Ascending aorta (tissue), 2 donors: Measurements from ENCODE around the gene SMARCA4. TPM values are rescaled to one million over a fixed set of nuclear protein-coding genes. Genes with fewer than 3 reads are reported as not detected.

ENCODE experiments used
- DNase-seq, 2 donors: peaks; one replicate each; pipeline ENCODE4 v3.0.0-alpha.2; 2019; ENCODE audit warnings: low spot score in 2 of 2
- H3K27ac ChIP-seq, 2 donors: fragments of 200-600 bp; sonication (generic); one replicate each; pipeline ENCODE4 v1.5.1; 2016 to 2017; ENCODE audit warnings: mild to moderate bottlenecking in 1 of 2
- H3K27me3 ChIP-seq: fragments of 200-600 bp; sonication (generic); one replicate; pipeline ENCODE4 v1.5.1; 2017
- H3K36me3 ChIP-seq, 2 donors: fragments of 200-600 bp; sonication (generic); one replicate each; pipeline ENCODE4 v1.5.1; 2016
- H3K4me1 ChIP-seq, 2 donors: fragments of 200-600 bp; sonication (generic); one replicate each; pipeline ENCODE4 v1.5.1; 2016 to 2017; ENCODE audit warnings: mild to moderate bottlenecking in 1 of 2
- H3K4me3 ChIP-seq, 2 donors: fragments of 200-600 bp; sonication (generic); one replicate each; pipeline ENCODE4 v1.5.1; 2016 to 2017; ENCODE audit warnings: mild to moderate bottlenecking in 1 of 2
- H3K9me3 ChIP-seq, 2 donors: fragments of 200-600 bp; sonication (generic); one replicate each; pipeline ENCODE4 v1.5.1; 2016
- intact Hi-C: fragments of 100-400 bp; cut with DNase I; formaldehyde crosslinking; loops from one replicate; pipeline ENCODE4 v1.15.1; 2023
- total RNA-seq: library from RNA; depleted of rRNA; stranded (reverse); fragments of >200 nt; gene quantifications from one replicate; pipeline ENCODE4 v1.1.0, GENCODE V29; 2016
- TF ChIP-seq, protein P1 (sequence below), 3 experiments: fragments of 200-600 bp in 2 of 3; fragments of 450-650 bp in 1 of 3; sonication (generic) in 2 of 3; IDR thresholded peaks; one replicate each; pipeline ENCODE4 v1.5.1; 2016 to 2019; ENCODE audit warnings: antibody characterized with exemption in 3 of 3, mild to moderate bottlenecking in 1 of 3, moderate library complexity in 1 of 3

SMARCA4 gene
- total RNA-seq, 1 donor from 2014 or later = 89.5 TPM

DNA sequence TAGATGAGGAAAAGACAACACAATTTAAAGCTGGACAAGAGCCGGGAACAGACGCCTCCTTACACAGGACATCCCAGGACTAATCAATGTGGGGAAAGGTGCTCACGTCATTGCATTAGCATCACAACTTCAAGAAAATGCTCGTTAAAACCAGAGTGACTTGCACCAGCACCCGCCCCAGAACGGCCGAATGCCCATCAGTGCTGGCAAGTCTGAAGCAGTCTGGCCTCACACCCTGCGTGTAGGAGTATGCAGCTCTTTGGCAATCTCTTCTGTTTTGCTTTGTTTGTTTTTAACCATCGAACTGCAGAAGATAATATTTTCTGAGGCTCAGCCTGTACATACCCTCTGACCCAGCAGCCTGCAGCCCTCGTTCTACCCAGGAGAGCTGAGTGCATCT is 83.6 kb downstream of the SMARCA4 start:
- no peaks in the 10 kb centered on the region for H3K9me3 ChIP-seq
- DNase-seq = no peak
- peaks cover 45 to 56% of the 10 kb centered on the region in 2 donors for H3K36me3 ChIP-seq
- TF ChIP-seq, protein P1, sequence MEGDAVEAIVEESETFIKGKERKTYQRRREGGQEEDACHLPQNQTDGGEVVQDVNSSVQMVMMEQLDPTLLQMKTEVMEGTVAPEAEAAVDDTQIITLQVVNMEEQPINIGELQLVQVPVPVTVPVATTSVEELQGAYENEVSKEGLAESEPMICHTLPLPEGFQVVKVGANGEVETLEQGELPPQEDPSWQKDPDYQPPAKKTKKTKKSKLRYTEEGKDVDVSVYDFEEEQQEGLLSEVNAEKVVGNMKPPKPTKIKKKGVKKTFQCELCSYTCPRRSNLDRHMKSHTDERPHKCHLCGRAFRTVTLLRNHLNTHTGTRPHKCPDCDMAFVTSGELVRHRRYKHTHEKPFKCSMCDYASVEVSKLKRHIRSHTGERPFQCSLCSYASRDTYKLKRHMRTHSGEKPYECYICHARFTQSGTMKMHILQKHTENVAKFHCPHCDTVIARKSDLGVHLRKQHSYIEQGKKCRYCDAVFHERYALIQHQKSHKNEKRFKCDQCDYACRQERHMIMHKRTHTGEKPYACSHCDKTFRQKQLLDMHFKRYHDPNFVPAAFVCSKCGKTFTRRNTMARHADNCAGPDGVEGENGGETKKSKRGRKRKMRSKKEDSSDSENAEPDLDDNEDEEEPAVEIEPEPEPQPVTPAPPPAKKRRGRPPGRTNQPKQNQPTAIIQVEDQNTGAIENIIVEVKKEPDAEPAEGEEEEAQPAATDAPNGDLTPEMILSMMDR (IDR thresholded peaks at IDR 0.05) = no peak
- no peaks in the 10 kb centered on the region for H3K4me1 ChIP-seq
- H3K27ac ChIP-seq = no peak overlapping the region
- no peaks in the 10 kb centered on the region for H3K27me3 ChIP-seq
- no peak overlapping the region for H3K4me3 ChIP-seq
- intact Hi-C loops = no loop called here

DNA sequence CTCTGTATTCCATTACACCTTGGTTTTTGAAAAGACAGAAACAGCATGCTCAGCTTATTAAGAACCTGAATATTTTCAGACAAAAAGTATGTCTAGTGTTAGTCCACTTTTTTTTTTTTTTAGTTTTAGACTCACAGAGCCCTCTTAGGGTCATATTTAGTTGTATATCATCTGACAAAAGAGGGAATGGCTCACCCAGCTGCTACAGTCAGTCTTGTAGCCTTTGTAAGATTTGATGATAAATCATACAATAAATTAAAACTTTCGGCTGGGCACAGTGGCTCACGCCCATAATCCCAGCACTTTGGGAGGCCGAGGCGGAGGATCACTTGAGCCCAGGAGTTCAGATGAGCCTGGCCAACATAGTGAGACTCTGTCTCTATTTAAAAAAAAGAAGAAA is 84.7 kb downstream of the SMARCA4 start:
- intact Hi-C loops = no loop called here
- H3K9me3 ChIP-seq = no peaks in the 10 kb centered on the region
- no peaks in the 10 kb centered on the region for H3K4me1 ChIP-seq
- no peaks in the 10 kb centered on the region for H3K27me3 ChIP-seq
- TF ChIP-seq, protein P1 (IDR thresholded peaks at IDR 0.05) = no peak
- no peak overlapping the region for H3K4me3 ChIP-seq
- H3K27ac ChIP-seq = no peak overlapping the region
- DNase-seq = no peak
- peaks cover 38 to 60% of the 10 kb centered on the region in 2 donors for H3K36me3 ChIP-seq

DNA sequence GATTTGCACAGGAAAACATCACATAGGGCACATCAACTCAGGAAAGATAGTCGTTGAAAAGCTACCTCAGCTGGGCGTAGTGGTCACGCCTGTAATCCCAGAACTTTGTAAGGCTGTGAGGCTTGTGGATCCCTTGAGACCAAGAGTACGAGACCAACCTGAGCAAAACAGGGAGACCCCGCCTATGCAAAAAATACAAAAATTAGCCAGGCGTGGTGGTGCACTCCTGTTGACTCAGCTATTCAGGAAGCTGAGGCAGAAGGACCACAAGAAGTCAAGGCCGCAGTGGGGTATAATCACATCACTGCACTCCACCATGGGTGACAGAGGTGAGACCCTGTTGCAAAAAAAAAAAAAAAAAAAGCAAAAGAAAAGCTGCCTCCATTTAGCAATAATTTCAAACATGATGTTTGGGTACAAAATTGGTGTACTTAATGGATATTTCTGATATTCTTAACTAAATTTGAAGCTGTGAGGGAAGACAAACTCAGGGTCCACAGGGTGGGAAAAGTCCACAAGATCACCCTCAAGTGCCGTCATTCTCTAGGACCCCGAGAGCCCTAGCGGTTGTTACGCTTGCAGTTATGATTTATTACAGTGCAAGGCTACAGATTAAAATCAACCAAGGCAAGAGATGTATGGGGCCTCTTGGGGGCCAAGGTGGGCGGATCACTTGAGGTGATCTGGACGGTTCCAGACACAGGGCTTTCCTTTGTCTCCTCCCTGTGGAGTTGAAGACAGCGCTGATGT is 86.0 kb downstream of the SMARCA4 start:
- intact Hi-C loops = no loop called here
- H3K27ac ChIP-seq = no peak overlapping the region
- no peak overlapping the region for H3K4me3 ChIP-seq
- no peaks in the 10 kb centered on the region for H3K27me3 ChIP-seq
- no peaks in the 10 kb centered on the region for H3K4me1 ChIP-seq
- TF ChIP-seq, protein P1 (IDR thresholded peaks at IDR 0.05) = no peak
- peaks cover 28 to 53% of the 10 kb centered on the region in 2 donors for H3K36me3 ChIP-seq
- no peaks in the 10 kb centered on the region for H3K9me3 ChIP-seq
- DNase-seq = no peak

DNA sequence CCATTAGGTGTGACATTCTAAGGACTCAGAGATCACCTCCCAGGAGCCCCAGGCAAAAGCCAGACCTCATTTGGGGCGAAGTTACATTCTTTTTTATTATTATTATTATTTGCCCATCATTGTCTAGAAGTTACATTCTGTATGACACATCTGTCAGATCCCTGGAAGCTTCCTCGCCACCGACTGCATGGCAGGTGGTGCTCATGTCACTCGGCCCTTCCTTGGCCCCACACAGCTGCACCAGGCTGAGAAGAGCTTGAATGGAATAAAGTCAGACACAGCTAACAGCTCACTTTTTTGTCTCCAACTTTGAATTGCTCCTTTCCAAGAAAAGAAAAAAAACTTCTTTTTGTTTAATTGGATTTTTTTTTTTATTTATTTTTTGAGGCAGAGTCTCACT is 87.0 kb downstream of the SMARCA4 start:
- no peak overlapping the region for H3K4me3 ChIP-seq
- H3K4me1 ChIP-seq = no peaks in the 10 kb centered on the region
- DNase-seq = no peak
- TF ChIP-seq, protein P1 (IDR thresholded peaks at IDR 0.05) = no peak
- H3K27me3 ChIP-seq = no peaks in the 10 kb centered on the region
- H3K36me3 ChIP-seq = peaks cover 19 to 42% of the 10 kb centered on the region in 2 donors
- no peak overlapping the region for H3K27ac ChIP-seq
- no peaks in the 10 kb centered on the region for H3K9me3 ChIP-seq
- intact Hi-C loops = no loop called here

DNA sequence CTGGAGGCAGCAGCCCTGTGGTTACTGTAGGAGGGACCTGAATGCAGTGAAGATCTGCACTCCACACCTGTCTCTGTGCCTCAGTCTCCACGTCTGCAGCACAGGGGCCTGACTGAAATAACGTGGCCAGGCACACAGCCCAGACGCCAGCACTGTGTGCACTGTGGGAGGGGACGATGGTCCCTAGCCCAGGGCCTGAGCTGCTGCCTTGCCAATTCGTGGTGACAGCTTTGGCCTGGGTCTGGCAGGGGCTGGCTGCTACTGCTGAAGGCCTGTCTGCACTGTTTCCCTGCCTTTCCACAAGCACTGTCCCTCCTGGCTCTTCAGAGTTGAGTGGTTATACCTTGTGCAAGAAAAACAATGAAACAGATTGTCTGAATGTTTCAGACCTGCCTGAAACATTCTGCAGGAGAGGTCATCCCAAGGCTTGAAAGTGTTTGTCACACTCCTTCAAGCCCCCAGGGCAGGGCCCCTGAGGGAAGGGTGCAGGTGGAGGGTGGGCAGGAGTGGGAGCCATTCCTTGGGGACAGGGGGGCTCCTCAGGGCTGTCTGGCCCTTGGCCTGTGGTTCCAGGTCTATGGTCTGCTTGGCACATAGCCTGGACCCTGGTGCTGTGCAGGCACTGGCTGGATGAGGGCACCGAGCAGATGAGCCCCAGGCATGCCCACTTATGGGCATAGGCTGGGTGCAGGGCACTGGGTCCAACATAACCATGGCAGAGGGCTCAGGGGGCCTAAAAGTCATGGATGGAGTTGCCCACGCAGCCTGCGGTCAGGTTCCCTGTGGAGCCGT is 89.7 kb downstream of the SMARCA4 start:
- no peak overlapping the region for H3K27ac ChIP-seq
- H3K36me3 ChIP-seq = peaks cover 3 to 33% of the 10 kb centered on the region in 2 donors
- no peak for DNase-seq
- H3K27me3 ChIP-seq = no peaks in the 10 kb centered on the region
- intact Hi-C loops = no loop called here
- no peaks in the 10 kb centered on the region for H3K4me1 ChIP-seq
- no peak overlapping the region for H3K4me3 ChIP-seq
- H3K9me3 ChIP-seq = no peaks in the 10 kb centered on the region
- TF ChIP-seq, protein P1 (IDR thresholded peaks at IDR 0.05) = no peak
